PFSK-1 (cell line): ENCODE results near the gene ABR.

Experiments used
- FOXP2 ChIP-seq: optimal IDR thresholded peaks from 2 replicates; pipeline ENCODE3; 2011; ENCODE audit warnings: borderline replicate concordance, control low read depth, inconsistent platforms; ENCODE audit not compliant: insufficient read depth; ENCODE audit errors: extremely low read length, extremely low read depth
- POLR2AphosphoS5 ChIP-seq: IDR thresholded peaks from 2 replicates; pipeline ENCODE4 v1.6.1; 2012; ENCODE audit warnings: low read depth, mild to moderate bottlenecking, control low read depth, low read length, moderate library complexity
- REST ChIP-seq, 2 experiments: IDR thresholded peaks; 2 replicates each; pipeline versions ENCODE4 v1.6.1 to v1.8.0; 2011 to 2012; ENCODE audit warnings: low read depth in 2 of 2, low read length in 2 of 2, control low read depth in 1 of 2, inconsistent platforms in 1 of 2, mild to moderate bottlenecking in 1 of 2, moderate library complexity in 1 of 2; ENCODE audit not compliant: insufficient read depth in 1 of 2
- SIN3A ChIP-seq: IDR thresholded peaks from 2 replicates; pipeline ENCODE4 v1.6.1; 2012; ENCODE audit warnings: mild to moderate bottlenecking, low read length, moderate library complexity, borderline replicate concordance; ENCODE audit not compliant: insufficient read depth
- TAF1 ChIP-seq: IDR thresholded peaks from 2 replicates; pipeline ENCODE4 v1.6.1; 2012; ENCODE audit warnings: low read length, control low read depth, borderline replicate concordance; ENCODE audit not compliant: insufficient read depth

ABR gene

GRCh38 chr17:992933-993332 lies 186.8 kb downstream of the ABR start:
- TF ChIP-seq FOXP2 (no peak), POLR2AphosphoS5 (no peak), TAF1 (no peak), SIN3A (no peak), REST (IDR thresholded peaks at IDR 0.05; ENCODE audit: insufficient read depth in 1 of 2, low read depth in 2 of 2, low read length in 2 of 2) (no peak)

- TF ChIP-seq TAF1, result no peak
- no peak for TF ChIP-seq FOXP2
- no peak for TF ChIP-seq POLR2AphosphoS5
- TF ChIP-seq REST (IDR thresholded peaks at IDR 0.05; ENCODE audit: insufficient read depth in 1 of 2, low read depth in 2 of 2, low read length in 2 of 2), result no peak
- no peak for TF ChIP-seq SIN3A
Measured at GRCh38 chr17:988561-988960, 191.2 kb downstream of the ABR start.

- TF ChIP-seq FOXP2 (no peak), SIN3A (no peak), POLR2AphosphoS5 (no peak), TAF1 (no peak), REST (IDR thresholded peaks at IDR 0.05; ENCODE audit: insufficient read depth in 1 of 2, low read depth in 2 of 2, low read length in 2 of 2) (no peak)
Measured at GRCh38 chr17:987931-988330, 191.8 kb downstream of the ABR start.

GRCh38 chr17:986322-986929 lies 193.4 kb downstream of the ABR start:
- TF ChIP-seq FOXP2 (no peak), SIN3A (no peak), REST (IDR thresholded peaks at IDR 0.05; ENCODE audit: insufficient read depth in 1 of 2, low read depth in 2 of 2, low read length in 2 of 2) (no peak), TAF1 (no peak), POLR2AphosphoS5 (no peak)

GRCh38 chr17:983921-984320 lies 195.9 kb downstream of the ABR start:
- no peak for TF ChIP-seq FOXP2
- TF ChIP-seq TAF1, result no peak
- TF ChIP-seq SIN3A, result no peak
- no peak for TF ChIP-seq REST (IDR thresholded peaks at IDR 0.05; ENCODE audit: insufficient read depth in 1 of 2, low read depth in 2 of 2, low read length in 2 of 2)
- TF ChIP-seq POLR2AphosphoS5, result no peak
